ENCODE results near the gene CLPSL1. TPM values are rescaled to one million over a fixed set of nuclear protein-coding genes. Genes with fewer than 3 reads are reported as not detected.

CLPSL1 gene
- total and polyA plus RNA-seq, 2 of the 13 experiments (the other 11 are each of a cell fraction or from before 2014, with no cell fraction given), result not detected

DNA sequence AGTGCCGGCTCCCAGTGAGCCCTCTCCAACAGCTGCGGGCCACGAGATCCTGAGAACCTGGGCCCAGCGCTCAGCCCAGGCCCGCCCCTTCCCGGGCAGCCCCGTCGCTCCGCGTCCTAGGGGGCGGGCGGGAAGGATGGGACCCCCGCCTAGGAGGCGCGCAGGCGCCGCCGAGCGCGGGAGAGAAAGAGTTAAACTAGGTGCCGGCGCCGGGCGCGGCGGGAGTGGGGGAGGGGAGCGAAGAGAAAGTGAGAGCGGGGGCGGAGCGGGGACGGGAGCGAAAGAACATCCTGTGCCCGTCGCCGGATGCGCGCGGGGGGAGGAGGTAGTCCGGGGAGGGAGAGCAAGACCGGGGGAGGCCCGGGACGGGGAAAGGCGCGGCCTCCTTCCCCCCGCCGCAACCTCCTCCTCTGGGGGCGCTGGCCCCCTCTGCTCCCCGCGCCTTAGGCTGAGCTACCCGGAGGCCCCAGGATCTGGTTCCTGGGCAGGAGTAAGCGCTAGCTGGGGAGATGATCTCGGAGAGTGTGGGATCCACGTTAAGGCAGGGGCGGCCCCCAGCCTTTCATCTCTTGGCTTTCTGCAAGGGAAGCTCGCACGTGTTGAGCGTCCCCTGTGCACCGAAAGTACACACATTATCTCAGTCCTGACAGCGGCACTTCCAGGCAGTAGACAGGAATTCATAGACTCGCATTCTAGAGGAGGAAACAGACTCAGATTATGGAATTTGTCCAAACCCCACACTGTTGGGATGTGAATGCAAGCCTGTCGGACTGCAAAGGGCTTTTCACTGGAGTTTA lies 48.9 kb upstream of the CLPSL1 start (continued):
- TF ChIP-seq ISX (CRISPR knock-in tag; conservative IDR thresholded peaks at IDR 0.05) (no peak), ZNF724P (CRISPR knock-in tag; IDR thresholded peaks at IDR 0.05; ENCODE audit: borderline replicate concordance) (no peak), ZNF530 (CRISPR knock-in tag; IDR thresholded peaks at IDR 0.05; ENCODE audit: low read depth) (0 out of 2 replicates have a peak, but pooled peaks have one; percentile 58), ZSCAN29 (CRISPR knock-in tag; conservative IDR thresholded peaks at IDR 0.05) (peak; percentile 37; the same call in 1 of the 2 replicates)
- TF ChIP-seq, protein P1, sequence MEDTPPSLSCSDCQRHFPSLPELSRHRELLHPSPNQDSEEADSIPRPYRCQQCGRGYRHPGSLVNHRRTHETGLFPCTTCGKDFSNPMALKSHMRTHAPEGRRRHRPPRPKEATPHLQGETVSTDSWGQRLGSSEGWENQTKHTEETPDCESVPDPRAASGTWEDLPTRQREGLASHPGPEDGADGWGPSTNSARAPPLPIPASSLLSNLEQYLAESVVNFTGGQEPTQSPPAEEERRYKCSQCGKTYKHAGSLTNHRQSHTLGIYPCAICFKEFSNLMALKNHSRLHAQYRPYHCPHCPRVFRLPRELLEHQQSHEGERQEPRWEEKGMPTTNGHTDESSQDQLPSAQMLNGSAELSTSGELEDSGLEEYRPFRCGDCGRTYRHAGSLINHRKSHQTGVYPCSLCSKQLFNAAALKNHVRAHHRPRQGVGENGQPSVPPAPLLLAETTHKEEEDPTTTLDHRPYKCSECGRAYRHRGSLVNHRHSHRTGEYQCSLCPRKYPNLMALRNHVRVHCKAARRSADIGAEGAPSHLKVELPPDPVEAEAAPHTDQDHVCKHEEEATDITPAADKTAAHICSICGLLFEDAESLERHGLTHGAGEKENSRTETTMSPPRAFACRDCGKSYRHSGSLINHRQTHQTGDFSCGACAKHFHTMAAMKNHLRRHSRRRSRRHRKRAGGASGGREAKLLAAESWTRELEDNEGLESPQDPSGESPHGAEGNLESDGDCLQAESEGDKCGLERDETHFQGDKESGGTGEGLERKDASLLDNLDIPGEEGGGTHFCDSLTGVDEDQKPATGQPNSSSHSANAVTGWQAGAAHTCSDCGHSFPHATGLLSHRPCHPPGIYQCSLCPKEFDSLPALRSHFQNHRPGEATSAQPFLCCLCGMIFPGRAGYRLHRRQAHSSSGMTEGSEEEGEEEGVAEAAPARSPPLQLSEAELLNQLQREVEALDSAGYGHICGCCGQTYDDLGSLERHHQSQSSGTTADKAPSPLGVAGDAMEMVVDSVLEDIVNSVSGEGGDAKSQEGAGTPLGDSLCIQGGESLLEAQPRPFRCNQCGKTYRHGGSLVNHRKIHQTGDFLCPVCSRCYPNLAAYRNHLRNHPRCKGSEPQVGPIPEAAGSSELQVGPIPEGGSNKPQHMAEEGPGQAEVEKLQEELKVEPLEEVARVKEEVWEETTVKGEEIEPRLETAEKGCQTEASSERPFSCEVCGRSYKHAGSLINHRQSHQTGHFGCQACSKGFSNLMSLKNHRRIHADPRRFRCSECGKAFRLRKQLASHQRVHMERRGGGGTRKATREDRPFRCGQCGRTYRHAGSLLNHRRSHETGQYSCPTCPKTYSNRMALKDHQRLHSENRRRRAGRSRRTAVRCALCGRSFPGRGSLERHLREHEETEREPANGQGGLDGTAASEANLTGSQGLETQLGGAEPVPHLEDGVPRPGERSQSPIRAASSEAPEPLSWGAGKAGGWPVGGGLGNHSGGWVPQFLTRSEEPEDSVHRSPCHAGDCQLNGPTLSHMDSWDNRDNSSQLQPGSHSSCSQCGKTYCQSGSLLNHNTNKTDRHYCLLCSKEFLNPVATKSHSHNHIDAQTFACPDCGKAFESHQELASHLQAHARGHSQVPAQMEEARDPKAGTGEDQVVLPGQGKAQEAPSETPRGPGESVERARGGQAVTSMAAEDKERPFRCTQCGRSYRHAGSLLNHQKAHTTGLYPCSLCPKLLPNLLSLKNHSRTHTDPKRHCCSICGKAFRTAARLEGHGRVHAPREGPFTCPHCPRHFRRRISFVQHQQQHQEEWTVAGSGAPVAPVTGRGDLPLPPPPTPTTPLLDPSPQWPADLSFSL (CRISPR knock-in tag; IDR thresholded peaks at IDR 0.05), result no peak
- TF ChIP-seq, protein P2, sequence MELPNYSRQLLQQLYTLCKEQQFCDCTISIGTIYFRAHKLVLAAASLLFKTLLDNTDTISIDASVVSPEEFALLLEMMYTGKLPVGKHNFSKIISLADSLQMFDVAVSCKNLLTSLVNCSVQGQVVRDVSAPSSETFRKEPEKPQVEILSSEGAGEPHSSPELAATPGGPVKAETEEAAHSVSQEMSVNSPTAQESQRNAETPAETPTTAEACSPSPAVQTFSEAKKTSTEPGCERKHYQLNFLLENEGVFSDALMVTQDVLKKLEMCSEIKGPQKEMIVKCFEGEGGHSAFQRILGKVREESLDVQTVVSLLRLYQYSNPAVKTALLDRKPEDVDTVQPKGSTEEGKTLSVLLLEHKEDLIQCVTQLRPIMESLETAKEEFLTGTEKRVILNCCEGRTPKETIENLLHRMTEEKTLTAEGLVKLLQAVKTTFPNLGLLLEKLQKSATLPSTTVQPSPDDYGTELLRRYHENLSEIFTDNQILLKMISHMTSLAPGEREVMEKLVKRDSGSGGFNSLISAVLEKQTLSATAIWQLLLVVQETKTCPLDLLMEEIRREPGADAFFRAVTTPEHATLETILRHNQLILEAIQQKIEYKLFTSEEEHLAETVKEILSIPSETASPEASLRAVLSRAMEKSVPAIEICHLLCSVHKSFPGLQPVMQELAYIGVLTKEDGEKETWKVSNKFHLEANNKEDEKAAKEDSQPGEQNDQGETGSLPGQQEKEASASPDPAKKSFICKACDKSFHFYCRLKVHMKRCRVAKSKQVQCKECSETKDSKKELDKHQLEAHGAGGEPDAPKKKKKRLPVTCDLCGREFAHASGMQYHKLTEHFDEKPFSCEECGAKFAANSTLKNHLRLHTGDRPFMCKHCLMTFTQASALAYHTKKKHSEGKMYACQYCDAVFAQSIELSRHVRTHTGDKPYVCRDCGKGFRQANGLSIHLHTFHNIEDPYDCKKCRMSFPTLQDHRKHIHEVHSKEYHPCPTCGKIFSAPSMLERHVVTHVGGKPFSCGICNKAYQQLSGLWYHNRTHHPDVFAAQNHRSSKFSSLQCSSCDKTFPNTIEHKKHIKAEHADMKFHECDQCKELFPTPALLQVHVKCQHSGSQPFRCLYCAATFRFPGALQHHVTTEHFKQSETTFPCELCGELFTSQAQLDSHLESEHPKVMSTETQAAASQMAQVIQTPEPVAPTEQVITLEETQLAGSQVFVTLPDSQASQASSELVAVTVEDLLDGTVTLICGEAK (IDR thresholded peaks at IDR 0.05), result no peak
- TF ChIP-seq, protein P2 (CRISPR knock-in tag; IDR thresholded peaks at IDR 0.05), result peak; percentile 60
